Measurements from ENCODE around the gene ATAD3B.

DNA sequence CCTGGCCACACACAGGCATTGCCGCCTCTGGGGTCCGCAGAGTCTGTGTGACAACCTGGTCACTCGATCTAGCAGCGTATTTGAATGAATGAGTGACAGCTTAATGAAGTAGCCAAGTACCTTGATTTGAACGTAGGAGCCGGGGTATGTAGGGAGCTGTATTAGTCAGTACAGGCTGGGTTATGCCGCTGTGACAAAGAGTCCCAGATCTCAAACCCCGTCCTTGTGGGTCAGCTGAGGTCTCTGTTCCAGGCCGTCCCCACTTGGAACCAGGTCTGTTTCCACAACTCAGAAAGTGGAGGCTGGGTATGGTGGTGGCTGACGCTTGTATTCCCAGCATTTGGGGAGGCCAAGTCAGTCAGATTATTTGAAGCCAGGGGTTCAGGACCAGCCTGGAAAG lies 20.0 kb downstream of the ATAD3B start:
- TF ChIP-seq CTCF (IDR thresholded peaks at IDR 0.05; ENCODE audit: extremely low read depth in 1 of 2, insufficient read depth in 1 of 2, low read depth in 1 of 2, low read length in 2 of 2), result no peak
- TF ChIP-seq, protein P1, sequence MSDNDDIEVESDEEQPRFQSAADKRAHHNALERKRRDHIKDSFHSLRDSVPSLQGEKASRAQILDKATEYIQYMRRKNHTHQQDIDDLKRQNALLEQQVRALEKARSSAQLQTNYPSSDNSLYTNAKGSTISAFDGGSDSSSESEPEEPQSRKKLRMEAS (IDR thresholded peaks at IDR 0.05; ENCODE audit: insufficient read depth, insufficient read length), result no peak
- TF ChIP-seq POLR2AphosphoS5 (IDR thresholded peaks at IDR 0.05; ENCODE audit: insufficient read depth, low read depth, low read length), result no peak
- TF ChIP-seq POLR2A (IDR thresholded peaks at IDR 0.05; ENCODE audit: low read depth, low read length), result no peak
- no peak for TF ChIP-seq MYC (IDR thresholded peaks at IDR 0.05; ENCODE audit: low read depth, low read length)
